HepG2 (cell line): Measurements from ENCODE around the gene PAN2. TPM values are rescaled to one million over a fixed set of nuclear protein-coding genes. Genes with fewer than 3 reads are reported as not detected.
A peak's percentile ranks its signal among the peaks of the same experiment; 100 is the strongest.

ENCODE experiments used
- ATAC-seq: fragments of 200-7000 bp; cut with Tn5 transposase; 3 replicates; pipeline ENCODE4 v1.9.1; 2020; ENCODE audit warnings: mild to moderate bottlenecking, moderate library complexity
- BruUV-seq: library from RNA; stranded (reverse); fragments of 400-500 nt; replicated peaks from 2 replicates; lab custom pipeline; 2021; lab: Mats Ljungman, UMichigan
- CTCF ChIA-PET: fragments of 300-600 bp; formaldehyde crosslinking; extraction: SDS; loops from one replicate; lab custom pipeline; 2021; ENCODE audit warnings: low total read pairs, inconsistent platforms, low intra/inter-chr PET ratio; lab: Yijun Ruan, JAX
- POLR2A ChIA-PET: fragments of 350-600 bp; sonication (Branson Sonifier 250); formaldehyde crosslinking; loops from one replicate; lab custom pipeline; 2020; ENCODE audit warnings: antibody characterized with exemption, inconsistent platforms; lab: Yijun Ruan, JAX
- DNase-seq: peaks from one replicate; pipeline ENCODE4 v3.0.0-alpha.2; 2015; ENCODE audit warnings: low spot score
- FAIRE-seq: peaks from 3 replicates; lab custom pipeline; 2011; peaks lifted over from hg19 to GRCh38; lab: Jason Lieb, UNC
- H2AFZ ChIP-seq: one replicate; pipeline ENCODE4 v1.6.1; 2011; ENCODE audit warnings: low read length, inconsistent platforms
- H3K27ac ChIP-seq: fragments of 300-600 bp; 3 replicates; pipeline ENCODE4 v1.8.0; 2011; ENCODE audit warnings: mixed run types, mild to moderate bottlenecking, mixed read lengths, low read length, inconsistent platforms; ENCODE audit not compliant: insufficient read depth; ENCODE audit errors: extremely low read length
- H3K27me3 ChIP-seq, 2 experiments: fragments of 200-600 bp in 1 of 2; 2 replicates in 1 of 2; 3 replicates in 1 of 2; pipeline versions ENCODE4 v1.6.0 to v1.8.0; 2011; ENCODE audit warnings: low read length in 2 of 2, mild to moderate bottlenecking in 2 of 2, moderate library complexity in 2 of 2, inconsistent platforms in 1 of 2; ENCODE audit not compliant: insufficient read depth in 2 of 2, control insufficient read depth in 1 of 2
- H3K36me3 ChIP-seq, 2 experiments: fragments of 200-600 bp in 1 of 2; replicated peaks in 1 of 2; 2 replicates in 1 of 2; 3 replicates in 1 of 2; pipeline versions ENCODE4 v1.5.1 to v1.8.0; 2011; ENCODE audit warnings: low read length in 2 of 2, inconsistent platforms in 1 of 2; ENCODE audit not compliant: insufficient read depth in 2 of 2, control insufficient read depth in 1 of 2
- H3K4me1 ChIP-seq: 2 replicates; pipeline ENCODE4 v1.5.1; 2012; ENCODE audit warnings: low read length, inconsistent platforms; ENCODE audit not compliant: insufficient read depth
- H3K4me2 ChIP-seq: 2 replicates; pipeline ENCODE4 v1.6.0; 2011; ENCODE audit warnings: low read depth, low read length, inconsistent platforms
- H3K4me3 ChIP-seq, 3 experiments: fragments of 200-600 bp in 1 of 3; sonication (generic), shearing (Covaris generic) in 1 of 3; replicated peaks in 1 of 3; 2 replicates each; pipeline ENCODE4 v1.5.1; 2011 to 2016; ENCODE audit warnings: low read length in 3 of 3, inconsistent platforms in 2 of 3, low read depth in 2 of 3, mild to moderate bottlenecking in 2 of 3, control low read depth in 1 of 3, mixed read lengths in 1 of 3; ENCODE audit not compliant: insufficient read depth in 1 of 3
- H3K79me2 ChIP-seq: one replicate; pipeline ENCODE4 v1.6.1; 2011; ENCODE audit warnings: low read length, inconsistent platforms; ENCODE audit not compliant: insufficient read depth
- H3K9ac ChIP-seq: 2 replicates; pipeline ENCODE4 v1.6.0; 2011; ENCODE audit warnings: mild to moderate bottlenecking, low read depth, low read length, inconsistent platforms; ENCODE audit not compliant: insufficient read depth
- H3K9me3 ChIP-seq: 2 replicates; pipeline ENCODE4 v1.5.1; 2012; ENCODE audit warnings: mild to moderate bottlenecking, low read length
- H4K20me1 ChIP-seq: 2 replicates; pipeline ENCODE4 v1.6.0; 2011; ENCODE audit warnings: inconsistent platforms, mild to moderate bottlenecking, low read length, moderate library complexity; ENCODE audit not compliant: insufficient read depth
- FOXP4 ChIP-seq: sonication (generic); formaldehyde crosslinking; IDR thresholded peaks from 2 replicates; pipeline ENCODE4 v1.4.0; 2020; ENCODE audit warnings: missing genetic modification reagents
- HNRNPUL1 ChIP-seq: fragments of 200-400 bp; formaldehyde crosslinking; IDR thresholded peaks from 2 replicates; pipeline ENCODE4 v1.6.1; 2017; ENCODE audit warnings: low read depth, mild to moderate bottlenecking, low read length, moderate library complexity
- NR2C2 ChIP-seq: sonication (generic); formaldehyde crosslinking; IDR thresholded peaks from 2 replicates; pipeline ENCODE4 v1.4.0; 2020; ENCODE audit warnings: missing genetic modification reagents, mild to moderate bottlenecking, moderate library complexity, borderline replicate concordance
- PRDM15 ChIP-seq: sonication (generic); formaldehyde crosslinking; IDR thresholded peaks from 2 replicates; pipeline ENCODE4 v1.4.0; 2020; ENCODE audit warnings: missing genetic modification reagents
- RAD51 ChIP-seq: fragments of 450-650 bp; IDR thresholded peaks from 2 replicates; pipeline ENCODE4 v1.6.1; 2016; ENCODE audit warnings: borderline replicate concordance
- RBAK ChIP-seq: sonication (generic); formaldehyde crosslinking; IDR thresholded peaks from 2 replicates; pipeline ENCODE4 v1.5.1; 2020; ENCODE audit warnings: mild to moderate bottlenecking, missing genetic modification reagents
- RFXANK ChIP-seq: IDR thresholded peaks from 2 replicates; pipeline ENCODE4 v1.6.1; 2016
- SMAD9 ChIP-seq: sonication (generic); formaldehyde crosslinking; IDR thresholded peaks from 2 replicates; pipeline ENCODE4 v1.5.1; 2020; ENCODE audit warnings: mild to moderate bottlenecking, missing genetic modification reagents
- ZFP91 ChIP-seq: sonication (generic); formaldehyde crosslinking; IDR thresholded peaks from 2 replicates; pipeline ENCODE4 v1.9.0; 2022; ENCODE audit warnings: missing genetic modification reagents, mild to moderate bottlenecking, borderline replicate concordance
- ZNF333 ChIP-seq: sonication (generic); formaldehyde crosslinking; IDR thresholded peaks from 2 replicates; pipeline ENCODE4 v1.4.0; 2020; ENCODE audit warnings: mild to moderate bottlenecking, missing genetic modification reagents, borderline replicate concordance
- WGBS: methylation state at CpG from one replicate; pipeline ENCODE4 v1.1.6; 2017; ENCODE audit warnings: low lambda C conversion rate; 5-methylcytosine and 5-hydroxymethylcytosine counted together
- in situ Hi-C: cut with HindIII; loops from 2 replicates; pipeline ENCODE4 v1.10.0; 2017; ENCODE audit warnings: low pct_unique_long_range_greater_than_20kb; ENCODE audit not compliant: extremely low pct_ligation_motif_present
- intact Hi-C: fragments of 100-400 bp; cut with micrococcal nuclease; formaldehyde crosslinking; loops from one replicate; pipeline ENCODE4 v1.10.0; 2022; ENCODE audit not compliant: unreplicated experiment
- polyA plus RNA-seq, 8 experiments: library from polyadenylated mRNA; depleted of rRNA in 3 of 8; stranded (reverse) in 7 of 8; unstranded in 1 of 8; fragments of >200 nt; fragmentation: Illumina TruSeq in 4 of 8; extraction: Trizol in 4 of 8; gene quantifications; 2 replicates each; pipeline versions ENCODE4 v1.2.1 to v1.2.3, GENCODE V29; 2011 to 2016; ENCODE audit warnings: low read depth in 4 of 8, missing spikeins in 1 of 8, mixed read lengths in 1 of 8; ENCODE audit not compliant: insufficient read depth in 1 of 8
- total RNA-seq, 5 experiments: library from RNA; depleted of rRNA; stranded (reverse); fragments of >200 nt; fragmentation: Illumina TruSeq; extraction: Trizol; gene quantifications; 2 replicates each; pipeline ENCODE4 v1.2.3, GENCODE V29; 2016; ENCODE audit warnings: low read depth in 1 of 5

PAN2 gene
- total and polyA plus RNA-seq, 2 of the 13 experiments (the other 11 are each of a cell fraction or from before 2014, with no cell fraction given): 27.2 to 61.1 TPM

- TF ChIP-seq RAD51: no peak
- peak; percentile 44; the same call in 1 of the 2 replicates for TF ChIP-seq PRDM15 (CRISPR knock-in tag)
- Histone ChIP-seq H4K20me1 (no peaks in the 10 kb centered on the region), H3K4me3 (no peak overlapping the region; a peak in 1 of 6 replicates), H3K27me3 (no peaks in the 10 kb centered on the region; a peak in 1 of 5 replicates), H3K79me2 (no peaks in the 10 kb centered on the region), H3K4me1 (peaks cover 33% of the 10 kb centered on the region), H3K27ac (no peak overlapping the region), H3K9me3 (no peaks in the 10 kb centered on the region), H3K4me2 (no peak overlapping the region), H2AFZ (no peak overlapping the region), H3K9ac (no peak overlapping the region), H3K36me3 (peaks cover 11 to 23% of the 10 kb centered on the region in 2 experiments; a peak in 4 of 5 replicates)
- no TSS peak for BruUV-seq
- ChIA-PET CTCF (no interaction called here), POLR2A (interaction anchor here (1.8 kb wide), 1 partner anchor 15 kb away, joined by 7 read pairs; the partner anchor contains the start of gene CNPY2)
- in situ Hi-C loops: no loop called here
- WGBS: 86% methylated on average over 6 of the region's 7 CpGs
- no peak for DNase-seq
- ATAC-seq: no peak
- intact Hi-C loops: no loop called here
- FAIRE-seq: no peak
Observed at GRCh38 chr12:56330936-56331490, 2.8 kb downstream of the PAN2 start.

- Histone ChIP-seq H3K9me3 (no peaks in the 10 kb centered on the region), H3K27me3 (no peaks in the 10 kb centered on the region), H3K4me1 (peaks cover 19% of the 10 kb centered on the region), H3K9ac (no peak overlapping the region), H3K36me3 (peaks cover 22 to 58% of the 10 kb centered on the region in 2 experiments; a peak in 4 of 5 replicates), H3K79me2 (no peaks in the 10 kb centered on the region), H3K27ac (no peak overlapping the region), H2AFZ (no peak overlapping the region), H4K20me1 (no peaks in the 10 kb centered on the region), H3K4me2 (no peak overlapping the region), H3K4me3 (no peak overlapping the region)
- FAIRE-seq: no peak
- TF ChIP-seq RFXANK (no peak), RBAK (no peak), NR2C2 (CRISPR knock-in tag) (no peak), ZFP91 (CRISPR knock-in tag) (no peak), SMAD9 (no peak), ZNF333 (no peak), HNRNPUL1 (no peak), FOXP4 (no peak)
- no TSS peak for BruUV-seq
- ChIA-PET CTCF (no interaction called here), POLR2A (no interaction called here)
- 94% methylated on average over 6 of the region's 6 CpGs for WGBS
- no peak for ATAC-seq
- intact Hi-C loops: no loop called here
- no peak for DNase-seq
- in situ Hi-C loops: no loop called here
Observed at GRCh38 chr12:56326533-56326932, 7.3 kb downstream of the PAN2 start.
